Measurements from ENCODE around the gene SMC1B. TPM values are rescaled to one million over a fixed set of nuclear protein-coding genes. Genes with fewer than 3 reads are reported as not detected.

SMC1B gene
- total and polyA plus RNA-seq, 9 of the 15 experiments (the other 6 are each of a cell fraction or from before 2014, with no cell fraction given): 0.03 TPM; not detected in 8

DNA sequence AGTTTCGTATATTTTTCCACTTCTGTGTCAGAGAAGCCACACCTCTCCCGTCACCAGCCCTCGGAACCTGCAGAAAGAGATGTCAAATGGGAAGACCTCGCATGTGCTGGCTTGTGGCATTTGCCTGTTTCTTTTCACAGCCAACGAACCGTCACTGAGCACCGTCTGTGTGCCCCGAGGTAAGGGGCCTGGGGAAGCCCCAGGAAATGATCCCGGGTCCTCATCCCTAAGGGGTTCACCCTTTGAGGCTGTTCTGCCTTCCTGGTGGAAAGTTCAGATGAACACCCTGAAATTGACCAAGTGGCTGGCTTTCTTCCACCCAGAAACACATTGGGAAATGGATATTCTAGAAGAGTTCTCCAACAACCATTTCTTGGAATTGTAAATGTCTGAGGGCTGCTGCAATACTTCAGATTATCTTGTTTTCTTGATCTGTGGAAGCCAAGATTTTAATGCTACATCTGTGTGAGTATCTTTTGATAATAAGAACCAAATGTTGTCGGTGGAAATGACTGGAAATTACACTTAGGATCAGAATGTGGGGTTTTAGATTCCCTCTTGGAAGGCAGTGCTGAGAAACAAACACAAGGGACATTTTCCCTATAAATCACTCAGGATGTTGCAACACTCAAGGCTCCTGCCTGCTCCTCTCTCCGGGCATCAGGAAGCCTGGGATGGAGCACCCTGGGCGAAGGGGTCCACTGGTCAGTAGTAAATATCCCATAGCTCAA is 37.7 kb upstream of the SMC1B start:
- intact Hi-C loops (cut with micrococcal nuclease) (no loop called here), in situ Hi-C loops (cut with MboI) (loop anchor here (10.0 kb wide), 1 partner anchor 346 kb away; no protein-coding TSS in a partner anchor)
- H3K4me2 ChIP-seq (ENCODE audit: insufficient read depth, low read length): no peak overlapping the region
- H3K4me3 ChIP-seq: no peak overlapping the region
- no peaks in the 10 kb centered on the region for H4K20me1 ChIP-seq (replicated peaks; ENCODE audit: control insufficient read depth, insufficient read depth, low read length)
- no peaks in the 10 kb centered on the region for H3K79me2 ChIP-seq (ENCODE audit: control insufficient read depth, insufficient read depth, low read length)
- H3K36me3 ChIP-seq (ENCODE audit: control insufficient read depth, insufficient read depth, low read length): no peaks in the 10 kb centered on the region
- peaks cover 4 to 36% of the 10 kb centered on the region in 2 experiments; a peak in 3 of 5 replicates for H3K27me3 ChIP-seq (ENCODE audit: control insufficient read depth in 2 of 2, insufficient read depth in 2 of 2, low read length in 2 of 2)
- no peaks in the 10 kb centered on the region for H3K4me1 ChIP-seq (replicated peaks in 1 of 2; ENCODE audit: control insufficient read depth in 2 of 2, insufficient read depth in 2 of 2, low read length in 2 of 2)
- no peak overlapping the region for H3K9ac ChIP-seq (ENCODE audit: insufficient read depth in 1 of 2, low read depth in 2 of 2, low read length in 2 of 2)
- DNase-seq (ENCODE audit: extremely low read depth in 1 of 4, low spot score in 3 of 4) (no peak), ATAC-seq (no peak), FAIRE-seq (no peak)
- no peaks in the 10 kb centered on the region for H3K9me3 ChIP-seq (replicated peaks; ENCODE audit: control insufficient read depth, insufficient read depth, low read depth, low read length)
- TF ChIP-seq, protein P1, sequence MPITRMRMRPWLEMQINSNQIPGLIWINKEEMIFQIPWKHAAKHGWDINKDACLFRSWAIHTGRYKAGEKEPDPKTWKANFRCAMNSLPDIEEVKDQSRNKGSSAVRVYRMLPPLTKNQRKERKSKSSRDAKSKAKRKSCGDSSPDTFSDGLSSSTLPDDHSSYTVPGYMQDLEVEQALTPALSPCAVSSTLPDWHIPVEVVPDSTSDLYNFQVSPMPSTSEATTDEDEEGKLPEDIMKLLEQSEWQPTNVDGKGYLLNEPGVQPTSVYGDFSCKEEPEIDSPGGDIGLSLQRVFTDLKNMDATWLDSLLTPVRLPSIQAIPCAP (CRISPR knock-in tag; IDR thresholded peaks at IDR 0.05; ENCODE audit: borderline replicate concordance): no peak
- BruUV-seq (replicated peaks): no TSS peak
- 1% methylated on average over 9 of the region's 12 CpGs for WGBS (ENCODE audit: insufficient coverage, low coverage, missing lambda C conversion rate)
- no peaks in the 10 kb centered on the region for H3K9me1 ChIP-seq (ENCODE audit: control insufficient read depth, insufficient read depth, low read length)
- ChIA-PET POLR2A (no interaction called here), CTCF (ENCODE audit: low intra/inter-chr PET ratio) (no interaction called here)
- H3K27ac ChIP-seq (ENCODE audit: extremely low read depth, low read depth, low read length): no peak overlapping the region
- H2AFZ ChIP-seq (ENCODE audit: low read depth, low read length): no peak overlapping the region

DNA sequence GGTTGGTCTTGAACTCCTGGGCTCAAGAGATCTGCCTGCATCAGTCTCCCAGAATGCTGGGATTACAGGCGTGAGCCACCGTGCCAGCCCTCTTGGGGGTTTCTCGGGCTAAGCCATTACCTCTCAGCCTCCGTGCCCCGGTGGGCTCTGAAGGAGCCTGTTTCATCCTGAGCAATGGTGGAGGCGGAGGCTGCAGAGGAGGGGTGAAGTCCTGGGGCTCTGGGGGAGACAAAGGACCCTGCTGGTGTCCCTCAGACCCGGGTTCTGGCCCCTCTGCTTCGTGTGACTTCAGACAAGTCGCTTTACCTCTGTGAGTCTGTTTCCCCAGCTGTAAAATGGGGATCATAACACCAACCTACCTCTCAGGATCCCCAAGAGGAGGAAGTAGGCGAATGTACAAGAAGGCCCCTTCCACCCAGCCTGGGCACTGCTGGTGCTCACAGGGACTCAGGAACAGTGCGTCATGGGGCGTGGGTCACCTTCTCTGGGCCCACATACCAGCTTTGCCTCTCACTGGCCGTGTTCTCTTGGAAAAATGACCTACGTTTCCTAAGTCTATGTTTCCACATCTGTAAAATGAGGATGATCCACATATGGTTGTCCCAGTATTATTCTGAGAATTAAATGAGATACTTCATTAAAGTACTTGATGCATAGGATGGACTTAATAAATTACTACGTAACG is 36.8 kb upstream of the SMC1B start:
- intact Hi-C loops (cut with micrococcal nuclease): no loop called here
- ChIA-PET POLR2A (no interaction called here), CTCF (ENCODE audit: low intra/inter-chr PET ratio) (no interaction called here)
- ATAC-seq (no peak), DNase-seq (ENCODE audit: extremely low read depth in 1 of 4, low spot score in 3 of 4) (no peak), FAIRE-seq (no peak)
- H3K36me3 ChIP-seq (ENCODE audit: control insufficient read depth, insufficient read depth, low read length): no peaks in the 10 kb centered on the region
- 0% methylated on average over 12 of the region's 16 CpGs for WGBS (ENCODE audit: insufficient coverage, low coverage, missing lambda C conversion rate)
- H3K9me1 ChIP-seq (ENCODE audit: control insufficient read depth, insufficient read depth, low read length): no peaks in the 10 kb centered on the region
- no peaks in the 10 kb centered on the region for H3K9me3 ChIP-seq (replicated peaks; ENCODE audit: control insufficient read depth, insufficient read depth, low read depth, low read length)
- in situ Hi-C loops (cut with MboI): loop anchor here (10.0 kb wide), 1 partner anchor 345 kb away; no protein-coding TSS in a partner anchor
- no peaks in the 10 kb centered on the region for H4K20me1 ChIP-seq (replicated peaks; ENCODE audit: control insufficient read depth, insufficient read depth, low read length)
- H3K4me3 ChIP-seq: no peak overlapping the region
- H3K27me3 ChIP-seq (ENCODE audit: control insufficient read depth in 2 of 2, insufficient read depth in 2 of 2, low read length in 2 of 2): peaks cover 3 to 36% of the 10 kb centered on the region in 2 experiments; a peak in 3 of 5 replicates
- H3K9ac ChIP-seq (ENCODE audit: insufficient read depth in 1 of 2, low read depth in 2 of 2, low read length in 2 of 2): no peak overlapping the region
- H2AFZ ChIP-seq (ENCODE audit: low read depth, low read length): no peak overlapping the region
- H3K79me2 ChIP-seq (ENCODE audit: control insufficient read depth, insufficient read depth, low read length): no peaks in the 10 kb centered on the region
- no peak overlapping the region for H3K27ac ChIP-seq (ENCODE audit: extremely low read depth, low read depth, low read length)
- TF ChIP-seq EWSR1 (IDR thresholded peaks at IDR 0.05; ENCODE audit: borderline replicate concordance, low read depth, partially characterized antibody): no peak
- no peak for TF ChIP-seq HNRNPLL (IDR thresholded peaks at IDR 0.05; ENCODE audit: low read depth, low read length, poor library complexity, severe bottlenecking)
- TF ChIP-seq SRSF7 (optimal IDR thresholded peaks at IDR 0.05; ENCODE audit: low read depth, low read length): no peak
- TF ChIP-seq C11orf30 (IDR thresholded peaks at IDR 0.05; ENCODE audit: low read depth): no peak
- no peak for TF ChIP-seq MCM7 (IDR thresholded peaks at IDR 0.05)
- no peak for TF ChIP-seq CBX3 (IDR thresholded peaks at IDR 0.05; ENCODE audit: borderline replicate concordance in 1 of 2, low read length in 2 of 2)
- no peaks in the 10 kb centered on the region for H3K4me1 ChIP-seq (replicated peaks in 1 of 2; ENCODE audit: control insufficient read depth in 2 of 2, insufficient read depth in 2 of 2, low read length in 2 of 2)
- BruUV-seq (replicated peaks): no TSS peak
- no peak overlapping the region for H3K4me2 ChIP-seq (ENCODE audit: insufficient read depth, low read length)

Measured in K562 (cell line).